ENCODE data around the gene GSG1L.

Gene GSG1L

DNA sequence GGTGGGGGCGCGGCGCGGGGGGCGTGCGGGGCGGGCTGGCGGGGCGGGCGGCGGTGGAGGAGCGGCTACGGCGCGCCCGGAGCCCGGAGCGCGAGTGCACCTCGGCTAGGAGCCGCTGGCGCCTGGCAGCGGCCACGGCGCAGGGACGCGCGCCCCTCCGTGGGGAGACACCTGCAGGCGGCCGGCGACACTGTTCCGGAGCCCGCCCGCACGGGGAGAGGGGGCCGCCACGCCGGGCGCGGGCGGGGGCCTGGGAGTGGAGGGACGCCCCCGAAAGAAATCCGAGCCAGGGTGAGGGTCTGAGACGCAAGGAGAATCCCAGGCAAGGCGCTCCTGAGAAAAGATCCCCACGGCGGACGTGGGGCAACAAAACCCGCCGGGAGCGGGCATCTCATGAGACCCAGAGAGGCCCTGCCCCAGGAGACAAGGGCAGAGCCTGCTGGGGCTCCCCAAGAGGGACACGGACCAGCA is at the start of gene GSG1L:
Gene GSG1L, minus strand, starts transcription at position 124 of the 471 bp plus-strand sequence. CDS start 290 bp downstream, outside the sequence.
- in situ Hi-C loops (cut with MboI; ENCODE audit: low sequenced_read_pairs), result no loop called here

DNA sequence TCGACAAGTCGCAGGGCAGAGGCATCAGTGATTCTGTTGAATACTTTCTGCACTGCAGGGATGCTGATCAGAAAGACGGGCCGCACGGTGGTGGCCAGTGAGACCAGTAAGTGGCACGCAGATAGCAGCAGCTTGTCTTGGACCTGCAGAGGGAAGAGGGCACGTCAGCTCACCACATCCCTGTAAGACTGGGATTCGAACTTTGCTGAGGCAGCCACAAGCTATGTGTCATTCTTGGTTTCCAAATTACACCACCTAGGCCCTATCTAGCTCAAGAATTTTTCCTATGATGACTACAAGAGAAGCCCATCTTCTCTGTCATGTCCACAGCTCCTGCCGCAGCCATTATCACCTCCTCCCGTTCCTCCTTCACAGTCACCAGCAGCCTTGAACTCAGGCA is 49.4 kb upstream of the GSG1L start:
- in situ Hi-C loops (cut with MboI; ENCODE audit: low sequenced_read_pairs), result no loop called here

DNA sequence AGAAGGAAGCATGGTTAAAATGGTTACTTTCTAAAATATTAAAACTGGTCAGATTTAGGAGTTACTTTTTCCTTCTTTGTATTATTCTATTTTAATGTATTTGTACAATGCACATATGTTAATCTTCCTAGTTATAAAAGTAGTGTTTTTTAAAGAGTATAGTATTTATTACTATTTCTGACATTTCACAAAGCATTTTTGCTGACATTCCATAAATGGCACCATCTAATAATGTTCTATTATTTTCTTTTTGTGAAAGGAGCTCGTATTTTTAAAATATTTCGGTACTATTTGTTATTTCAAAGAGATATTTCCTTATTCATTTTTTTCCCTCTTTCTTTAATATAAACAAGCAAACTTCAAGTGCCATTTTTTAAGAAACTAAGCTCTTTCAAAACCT is 47.5 kb upstream of the GSG1L start:
- in situ Hi-C loops (cut with MboI; ENCODE audit: low sequenced_read_pairs), result no loop called here

DNA sequence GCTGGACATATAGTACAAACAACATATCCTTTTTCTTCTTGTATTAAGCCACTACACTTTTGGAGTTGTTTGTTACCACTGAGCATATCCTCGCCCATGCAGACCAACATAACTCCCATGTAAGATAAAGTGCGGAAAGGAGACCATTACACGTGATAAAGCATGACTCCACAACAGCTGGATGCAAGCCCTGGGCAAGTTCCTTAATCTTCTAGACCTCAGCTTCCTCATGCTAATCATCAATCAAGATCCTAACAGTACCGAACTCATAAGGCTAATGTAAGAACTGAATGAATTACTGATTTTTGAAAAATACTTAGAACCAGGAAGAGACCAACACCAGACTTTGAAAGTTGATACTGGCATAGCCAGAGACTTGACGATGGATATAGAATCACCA is 47.0 kb upstream of the GSG1L start:
- in situ Hi-C loops (cut with MboI; ENCODE audit: low sequenced_read_pairs), result no loop called here

DNA sequence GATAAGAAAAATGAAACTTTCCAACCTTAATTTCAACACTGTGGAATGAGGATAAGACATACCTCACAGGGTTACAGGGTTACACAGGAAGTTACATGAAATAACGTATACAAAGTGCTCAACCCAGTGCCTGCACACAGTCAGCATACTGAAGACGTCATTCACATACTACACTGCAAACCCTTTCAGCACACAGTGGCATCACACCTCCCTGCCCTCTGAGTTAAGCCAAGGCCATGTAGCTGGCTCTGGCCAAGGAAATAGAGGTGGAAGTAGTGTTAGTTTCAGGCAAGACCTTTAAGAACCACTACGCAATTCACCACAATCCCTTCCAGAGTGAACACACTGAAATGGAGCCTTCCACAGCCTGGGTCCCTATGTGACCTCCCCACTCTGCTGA is 46.6 kb upstream of the GSG1L start:
- in situ Hi-C loops (cut with MboI; ENCODE audit: low sequenced_read_pairs), result no loop called here

DNA sequence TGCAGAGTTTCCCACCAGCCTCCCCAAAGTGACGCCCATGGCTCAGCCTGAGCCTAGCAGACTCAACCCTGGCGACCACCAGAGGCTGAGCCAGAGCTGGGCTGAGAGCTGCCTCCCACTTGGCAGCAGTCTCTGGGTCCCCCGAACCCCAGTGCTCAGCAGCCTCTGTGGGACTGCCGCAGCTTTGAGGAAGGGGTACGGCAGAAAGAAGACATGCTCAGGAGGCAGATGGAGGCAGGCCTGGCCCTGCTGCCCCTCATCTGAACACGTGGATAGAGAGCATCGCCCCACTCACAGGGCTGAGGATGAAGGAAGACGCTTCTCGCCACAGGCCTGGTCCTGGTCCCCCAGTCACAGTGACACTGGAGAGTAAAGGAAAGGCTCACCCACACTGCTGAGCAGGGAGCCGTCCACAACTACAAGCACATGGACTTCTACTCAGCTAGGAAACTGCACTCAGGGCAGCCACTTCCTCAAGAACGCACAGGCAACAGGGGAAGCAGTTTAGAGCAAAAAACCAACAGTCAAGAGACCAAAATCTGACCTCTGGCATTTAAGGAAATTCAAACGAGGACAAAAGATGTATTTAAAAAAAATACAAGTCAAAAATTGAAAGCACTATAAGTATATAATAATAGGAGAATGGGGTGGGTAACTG is 45.2 kb upstream of the GSG1L start:
- in situ Hi-C loops (cut with MboI; ENCODE audit: low sequenced_read_pairs), result no loop called here

DNA sequence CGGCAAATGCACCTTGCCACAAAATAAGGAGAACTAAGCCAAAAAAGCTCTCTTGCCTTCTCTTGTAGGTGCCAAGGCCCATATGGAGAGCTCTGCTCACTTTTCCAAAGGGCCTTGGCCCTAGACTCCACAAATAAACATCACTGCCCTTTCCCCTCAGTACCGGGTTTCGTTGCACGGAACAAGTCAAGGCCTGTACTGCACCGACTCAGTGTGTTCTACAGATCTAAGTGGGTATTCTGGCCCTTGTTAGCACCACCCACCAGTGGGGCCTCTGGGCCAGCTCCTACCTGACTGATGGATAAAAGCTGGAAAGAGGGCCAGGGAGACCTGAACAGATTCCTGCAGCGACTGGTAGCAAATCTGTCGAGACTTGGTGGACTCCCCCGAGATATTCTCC is 43.7 kb upstream of the GSG1L start:
- in situ Hi-C loops (cut with MboI; ENCODE audit: low sequenced_read_pairs), result no loop called here

DNA sequence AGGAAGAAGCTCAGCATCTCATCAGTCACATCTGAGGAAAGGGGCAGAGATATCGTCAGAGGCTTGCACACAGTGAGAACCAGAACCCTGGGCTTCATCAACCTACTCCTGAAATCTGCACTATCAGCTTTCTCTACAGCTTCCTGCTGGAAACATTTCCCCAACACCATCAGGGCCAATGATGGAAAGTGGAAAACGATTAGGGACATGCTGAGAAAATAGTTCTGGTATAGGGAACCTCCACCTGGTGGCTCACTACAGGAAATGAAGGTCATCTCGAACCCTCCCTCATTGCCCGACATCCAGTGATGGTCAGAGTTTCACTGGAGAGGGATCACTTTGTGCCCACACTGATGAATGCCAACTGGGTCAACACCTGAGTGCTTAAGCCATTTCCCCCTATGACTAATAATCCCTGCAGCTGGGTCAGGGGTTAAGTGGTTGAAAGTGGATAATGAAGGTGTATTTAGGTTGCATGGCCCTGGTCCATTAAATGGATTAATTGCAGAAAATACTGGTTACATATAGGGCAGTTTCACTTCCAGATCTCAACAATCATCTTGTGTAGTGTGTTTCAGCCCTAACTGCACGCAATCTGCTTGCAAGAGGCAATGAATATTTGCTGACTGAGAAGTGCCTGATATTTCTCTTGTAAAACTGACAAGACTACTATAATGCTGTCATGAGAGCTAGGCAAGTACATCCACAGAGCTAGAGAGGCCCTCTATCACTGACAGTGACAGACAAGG is 43.1 kb upstream of the GSG1L start:
- in situ Hi-C loops (cut with MboI; ENCODE audit: low sequenced_read_pairs), result no loop called here

DNA sequence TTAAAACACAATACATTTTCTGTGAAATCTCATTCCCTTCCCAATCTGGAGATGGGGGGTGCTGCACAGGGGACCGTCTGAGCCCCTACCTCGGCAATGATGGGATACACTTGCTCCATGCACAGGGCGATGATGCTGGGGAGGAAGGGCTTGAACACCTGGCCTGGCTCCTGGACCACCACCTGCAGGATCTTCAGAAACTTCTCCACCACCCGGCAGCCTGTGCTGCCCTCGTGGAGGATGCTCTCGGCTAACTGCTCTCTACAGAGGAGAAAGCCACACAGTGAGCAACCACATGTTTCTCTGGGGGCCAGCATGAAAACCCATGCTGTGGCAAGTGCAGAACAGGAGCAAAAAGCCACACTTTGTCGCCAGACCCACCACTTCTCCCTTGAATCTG is 42.4 kb upstream of the GSG1L start:
- in situ Hi-C loops (cut with MboI; ENCODE audit: low sequenced_read_pairs), result no loop called here

DNA sequence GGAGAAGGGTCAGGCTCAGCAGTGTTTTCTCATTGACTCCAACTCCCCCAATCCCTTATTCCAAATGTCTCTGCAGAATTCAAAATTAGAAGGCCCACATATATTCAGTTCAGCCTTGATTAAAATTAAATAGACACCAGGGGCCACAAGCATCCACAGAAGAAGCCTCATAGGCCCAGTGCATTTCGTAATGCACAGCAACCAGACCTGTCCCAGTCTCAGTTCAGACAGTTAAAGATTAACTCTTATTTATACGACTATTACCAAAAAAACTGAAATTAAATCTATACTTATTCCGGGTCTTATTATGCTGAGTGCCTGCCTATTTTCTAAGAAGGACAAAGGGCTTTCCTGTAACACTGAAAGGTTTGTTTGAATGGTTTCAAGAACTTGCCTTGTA is 41.8 kb upstream of the GSG1L start:
- in situ Hi-C loops (cut with MboI; ENCODE audit: low sequenced_read_pairs), result no loop called here

DNA sequence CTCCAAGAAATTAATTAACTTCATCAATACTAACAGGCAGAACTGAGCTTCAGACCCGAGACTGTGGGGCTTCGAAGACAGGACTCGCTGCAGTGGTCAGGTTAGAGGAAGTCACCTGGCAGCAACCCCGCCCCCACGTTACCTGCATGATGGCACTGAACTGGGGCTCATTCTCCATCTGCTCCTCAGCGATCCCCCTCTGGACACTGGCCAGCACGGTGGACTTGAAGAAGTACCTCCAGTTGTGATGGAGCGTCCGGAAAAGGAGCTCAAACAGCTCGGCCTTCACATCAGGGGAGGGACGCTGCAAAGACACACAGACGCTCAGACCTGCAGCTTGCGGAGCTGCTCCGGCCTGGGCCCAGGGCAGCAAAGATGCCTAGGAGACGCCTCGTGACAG is 40.9 kb upstream of the GSG1L start:
- in situ Hi-C loops (cut with MboI; ENCODE audit: low sequenced_read_pairs), result no loop called here

DNA sequence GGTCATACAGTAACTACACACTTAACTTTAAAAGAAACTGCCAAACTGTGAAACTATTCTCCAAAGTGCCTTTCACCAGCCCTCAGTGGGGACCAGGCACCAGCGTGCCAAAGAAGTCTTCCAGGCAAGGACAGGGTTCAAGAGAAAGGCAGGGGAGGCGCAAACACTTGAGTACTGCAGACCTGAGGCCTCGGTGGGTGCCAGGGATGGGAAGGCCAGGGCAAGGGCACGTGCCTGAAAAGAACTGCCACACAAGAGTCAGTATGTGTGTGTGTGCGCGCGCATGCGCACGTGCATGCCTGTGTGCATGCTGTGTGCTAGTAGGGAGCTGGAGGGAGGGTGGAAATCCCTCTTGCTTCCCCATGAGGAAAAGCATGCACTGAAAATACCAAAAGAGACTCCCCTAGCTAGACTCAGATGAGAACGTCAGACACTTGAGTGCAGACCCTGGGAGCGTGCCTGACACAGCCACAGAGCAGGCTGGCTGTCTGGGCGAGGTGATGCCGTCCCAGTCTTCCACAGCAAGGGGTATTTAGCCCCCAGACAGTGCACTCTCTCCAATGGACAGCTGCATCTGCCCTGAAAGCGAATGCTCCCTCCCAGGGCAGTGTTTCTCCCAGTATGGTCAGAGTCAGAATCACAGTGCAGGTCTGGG is 40.1 kb upstream of the GSG1L start:
- in situ Hi-C loops (cut with MboI; ENCODE audit: low sequenced_read_pairs), result no loop called here

DNA sequence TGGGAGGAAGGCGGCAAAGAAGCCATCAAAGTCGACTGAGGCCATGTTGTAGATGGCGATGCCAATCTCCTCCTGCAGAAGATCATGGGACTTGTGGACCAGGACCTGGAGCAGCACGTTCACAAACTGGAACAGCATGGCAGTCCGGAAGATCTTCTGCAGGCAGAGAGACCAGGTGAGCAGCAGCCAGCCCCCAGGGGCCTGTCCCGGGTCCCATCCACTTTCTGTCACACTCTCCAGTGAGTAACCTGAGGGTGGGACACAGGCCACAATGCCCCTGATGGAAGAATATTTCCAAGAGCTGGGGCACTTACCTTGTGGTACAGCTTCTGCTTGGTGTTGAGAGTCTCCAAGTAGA is 38.0 kb upstream of the GSG1L start:
- in situ Hi-C loops (cut with MboI; ENCODE audit: low sequenced_read_pairs), result no loop called here

DNA sequence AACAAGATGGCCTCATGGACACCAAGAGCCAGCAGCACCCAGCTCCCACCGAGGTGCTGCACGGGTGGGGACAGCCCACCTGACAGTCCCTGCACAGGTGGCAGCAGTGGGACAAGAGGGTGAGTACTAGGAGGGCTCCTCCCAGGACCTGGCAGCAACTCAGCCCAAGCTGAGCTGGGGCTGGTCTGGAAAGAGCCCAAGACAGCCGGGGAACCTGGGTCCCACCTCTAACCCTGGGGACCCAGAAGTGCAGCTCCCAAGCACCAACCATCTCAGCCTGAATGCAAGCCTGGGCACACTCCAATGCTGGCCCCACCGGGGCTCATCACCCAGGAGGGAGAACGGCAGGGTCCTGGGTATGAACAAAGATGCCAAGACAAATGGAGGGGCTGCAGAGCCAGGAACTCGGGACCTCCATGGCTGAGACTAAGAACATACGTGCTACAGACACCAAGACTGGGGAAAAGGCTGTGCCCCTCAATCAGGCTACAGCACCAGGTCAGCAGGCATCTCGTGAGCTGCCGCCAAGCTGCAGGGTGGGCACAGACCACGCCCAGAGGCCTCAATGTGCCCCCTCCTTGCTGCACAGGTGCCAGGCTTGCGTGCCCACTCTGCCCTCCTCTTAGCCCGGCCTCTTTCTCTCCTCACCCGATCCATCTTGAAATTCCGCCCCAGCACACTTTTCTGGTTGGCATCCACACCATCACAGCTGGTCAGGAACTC is 37.5 kb upstream of the GSG1L start:
- in situ Hi-C loops (cut with MboI; ENCODE audit: low sequenced_read_pairs), result no loop called here

DNA sequence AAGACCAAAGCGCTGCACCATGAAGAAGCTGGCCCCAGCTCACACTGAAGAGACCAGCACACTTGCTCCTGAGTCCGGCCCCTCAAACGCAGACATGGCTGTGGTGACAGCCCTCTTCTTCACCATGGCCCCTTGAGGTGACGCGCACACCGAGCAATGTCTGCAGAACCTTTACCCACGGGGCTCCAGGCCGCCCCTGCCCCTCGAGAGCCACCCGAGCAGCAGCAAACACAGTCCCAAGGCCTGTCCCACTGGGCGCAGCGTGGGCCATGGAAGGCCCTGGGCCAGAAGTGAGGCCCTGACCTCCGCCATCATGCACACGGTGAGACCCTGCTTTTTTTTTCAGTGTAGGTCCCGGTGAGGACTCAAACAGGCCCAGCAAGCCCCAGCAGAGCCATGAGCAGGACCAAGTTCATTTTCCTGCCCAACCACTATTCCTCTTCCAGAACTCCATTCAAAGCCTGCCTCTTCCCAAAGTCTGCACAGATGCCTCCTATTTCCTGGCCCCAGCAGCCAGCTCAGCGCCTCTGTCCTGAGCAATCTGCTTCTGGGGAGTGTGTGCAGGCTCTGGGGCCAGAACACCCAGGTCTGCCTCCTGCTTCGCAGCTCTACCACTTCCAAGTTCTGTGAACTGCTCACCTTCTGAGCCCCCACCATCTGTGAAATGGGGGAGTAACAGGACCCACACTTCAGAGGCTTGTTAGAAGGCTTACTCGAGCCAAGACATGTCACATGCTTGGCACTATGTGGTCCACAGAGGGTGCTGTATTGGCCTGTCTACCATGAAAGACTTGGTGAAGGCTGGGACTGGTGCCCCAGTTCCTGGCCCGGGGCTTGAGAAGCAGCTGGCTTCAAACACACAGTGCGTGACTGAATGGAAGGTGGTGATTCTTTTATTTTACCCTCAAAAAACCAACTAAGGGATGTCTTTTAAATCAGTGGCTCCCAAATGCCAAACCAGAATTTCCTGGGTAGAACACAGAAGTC is 35.7 kb upstream of the GSG1L start:
- in situ Hi-C loops (cut with MboI; ENCODE audit: low sequenced_read_pairs), result no loop called here

DNA sequence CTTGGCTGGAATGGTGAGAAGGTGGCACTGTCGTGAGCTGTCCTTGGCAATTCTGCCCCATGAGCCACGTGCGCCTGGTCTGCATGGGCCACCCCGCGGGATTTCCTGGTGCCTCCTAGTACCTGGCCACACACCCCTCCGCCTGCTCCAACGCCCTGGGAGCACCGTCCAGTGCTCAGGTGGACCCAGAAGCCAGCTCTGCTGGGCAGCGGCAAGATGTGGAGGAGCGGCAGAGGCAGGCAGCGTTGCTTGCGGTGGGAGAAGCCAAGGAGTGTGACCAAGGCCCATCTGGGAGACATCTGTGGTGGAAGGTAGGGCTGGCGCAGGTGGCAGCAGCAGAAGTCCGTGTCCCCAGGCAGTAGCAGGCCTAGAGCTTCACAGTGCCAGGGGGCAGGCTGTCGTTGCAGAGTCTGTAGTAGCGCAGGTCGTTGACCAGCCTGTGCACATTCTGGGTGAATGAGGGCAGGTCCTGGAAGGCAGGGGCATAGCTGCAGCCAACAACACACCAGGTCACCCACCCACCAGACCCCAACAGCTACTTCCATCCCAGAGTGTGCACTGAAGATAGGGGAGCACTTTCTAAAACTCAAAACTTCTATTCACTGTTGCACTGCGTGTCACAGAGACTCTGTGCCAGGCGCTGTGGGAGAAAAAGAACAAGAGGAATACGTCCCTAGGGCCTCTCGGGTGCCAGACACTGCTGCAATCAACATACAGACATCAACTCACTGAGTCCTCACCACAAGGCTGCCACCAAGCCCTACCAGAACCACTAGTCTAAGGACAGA is 34.9 kb upstream of the GSG1L start:
- in situ Hi-C loops (cut with MboI; ENCODE audit: low sequenced_read_pairs), result no loop called here

DNA sequence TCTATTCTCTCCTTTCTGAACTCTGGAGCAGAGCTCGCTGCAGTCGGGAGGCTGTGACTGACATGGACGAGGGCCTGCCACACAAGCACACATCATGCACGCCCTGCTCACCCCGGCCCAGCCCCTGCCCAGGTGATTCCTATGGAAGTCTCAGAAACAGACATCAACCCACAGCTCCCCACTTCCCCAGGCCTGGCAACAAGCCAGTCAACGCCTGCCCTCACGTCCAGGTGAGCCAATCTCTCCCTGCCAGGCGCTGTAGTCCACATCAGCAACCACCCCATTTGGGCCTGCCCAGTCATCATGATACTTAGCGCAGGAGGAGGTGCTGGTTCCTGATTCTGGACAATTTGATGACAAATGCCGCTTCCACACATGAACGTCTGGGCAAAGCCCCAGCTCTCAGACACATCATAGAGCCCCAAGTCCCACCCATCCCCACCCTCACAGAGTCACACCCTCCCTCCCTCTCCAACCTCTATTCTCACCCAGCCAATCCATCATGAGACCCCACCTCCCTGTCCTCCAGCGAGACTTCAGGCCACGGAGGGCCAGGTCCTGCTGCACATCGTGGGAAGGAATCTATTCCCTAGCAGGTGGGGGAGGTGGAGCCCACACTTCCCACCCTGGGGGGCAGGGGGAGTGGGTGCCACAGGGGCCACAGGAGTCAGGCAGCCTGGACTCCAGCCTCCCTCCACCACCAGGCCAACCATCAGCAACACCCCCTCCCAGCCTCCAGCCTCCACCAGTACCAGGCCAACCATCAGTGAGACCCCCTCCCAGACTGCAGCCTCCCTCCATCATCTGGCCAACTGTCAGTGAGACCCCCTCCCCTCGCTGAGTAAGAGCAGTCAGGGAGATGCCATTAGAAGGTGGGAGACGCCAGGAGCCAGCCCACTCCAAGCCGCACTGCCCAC is 33.7 kb upstream of the GSG1L start:
- in situ Hi-C loops (cut with MboI; ENCODE audit: low sequenced_read_pairs), result no loop called here

DNA sequence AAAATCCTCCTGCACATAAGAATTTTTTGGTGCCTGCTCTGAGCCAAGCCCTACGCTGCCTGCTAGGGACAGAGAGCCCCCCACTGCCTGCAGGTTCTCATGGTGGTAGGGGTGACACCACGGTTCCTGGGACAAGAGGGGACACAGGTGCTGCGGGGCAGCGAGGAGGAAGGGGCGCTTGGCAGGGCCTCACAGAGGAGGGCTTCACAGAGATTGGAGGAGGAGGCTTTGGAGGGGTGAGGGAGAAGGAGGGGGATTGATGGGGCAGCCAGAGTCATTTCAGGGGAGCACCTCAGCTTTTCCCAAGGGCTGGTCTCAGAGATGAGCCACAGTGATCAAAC is 29.8 kb upstream of the GSG1L start:
- in situ Hi-C loops (cut with MboI; ENCODE audit: low sequenced_read_pairs), result no loop called here

Data from HL-60/S4 treated with phorbol 12-myristate 13-acetate at 8.2 ng/mL for 4 days and 3 days (cell line).